Skeletal muscle tissue (tissue), 4 donors: ENCODE measurements around the gene IBTK. TPM values are rescaled to one million over a fixed set of nuclear protein-coding genes. Genes with fewer than 3 reads are reported as not detected.
"Not testable (repeated sequence)": the region's sequence is repeated elsewhere in the genome, so short reads cannot be mapped to it uniquely, and the experiment has no call there.

Source experiments
- H3K27ac ChIP-seq: one replicate; pipeline ENCODE4 v1.7.0; 2013; ENCODE audit warnings: mild to moderate bottlenecking, low read depth, low read length, inconsistent platforms
- H3K27me3 ChIP-seq, 3 donors: one replicate each; pipeline ENCODE4 v1.7.0; 2013; ENCODE audit warnings: low read length in 3 of 3; ENCODE audit not compliant: control insufficient read depth in 3 of 3, insufficient read depth in 3 of 3
- H3K36me3 ChIP-seq, 3 donors: one replicate each; pipeline ENCODE4 v1.7.0; 2013; ENCODE audit warnings: low read length in 3 of 3; ENCODE audit not compliant: control insufficient read depth in 3 of 3, insufficient read depth in 3 of 3
- H3K4me1 ChIP-seq, 3 donors: one replicate each; pipeline ENCODE4 v1.7.0; 2013; ENCODE audit warnings: low read length in 3 of 3, mild to moderate bottlenecking in 3 of 3; ENCODE audit not compliant: control insufficient read depth in 3 of 3, insufficient read depth in 3 of 3
- H3K4me3 ChIP-seq, 3 donors: one replicate each; pipeline ENCODE4 v1.7.0; 2013; ENCODE audit warnings: low read length in 3 of 3
- H3K9ac ChIP-seq, 3 donors: one replicate each; pipeline ENCODE4 v1.7.0; 2013; ENCODE audit warnings: low read length in 3 of 3, mild to moderate bottlenecking in 3 of 3, moderate library complexity in 2 of 3, low read depth in 1 of 3
- H3K9me3 ChIP-seq, 3 donors: one replicate each; pipeline ENCODE4 v1.7.0; 2013; ENCODE audit warnings: low read length in 3 of 3; ENCODE audit not compliant: control insufficient read depth in 3 of 3
- total RNA-seq: library from RNA; depleted of rRNA; stranded (reverse); fragments of >200 nt; gene quantifications from one replicate; pipeline ENCODE4 v1.2.3, GENCODE V29; 2014
- donor health status: Osteomylitis.

The IBTK gene
- total RNA-seq, 1 donor from 2014 or later, result 50.1 TPM

GRCh38 chr6:82216549-82216948, 31.0 kb downstream of the IBTK start:
- peaks cover 17 to 47% (median 40%) of the 10 kb centered on the region in 3 donors for H3K36me3 ChIP-seq
- H3K27me3 ChIP-seq, result no peaks in the 10 kb centered on the region
- H3K27ac ChIP-seq, result no peak overlapping the region
- H3K9ac ChIP-seq, result no peak overlapping the region
- H3K4me1 ChIP-seq, result no peaks in the 10 kb centered on the region
- no peak overlapping the region for H3K4me3 ChIP-seq
- no peaks in the 10 kb centered on the region for H3K9me3 ChIP-seq

- Histone ChIP-seq H3K9ac (no peak overlapping the region), H3K36me3 (peaks cover 12 to 43% (median 34%) of the 10 kb centered on the region in 3 donors), H3K4me3 (no peak overlapping the region), H3K4me1 (no peaks in the 10 kb centered on the region), H3K9me3 (no peaks in the 10 kb centered on the region), H3K27ac (no peak overlapping the region), H3K27me3 (no peaks in the 10 kb centered on the region)
These were observed 36.2 kb downstream of the IBTK start for GRCh38 chr6:82211326-82211725.

GRCh38 chr6:82208913-82209312, 38.6 kb downstream of the IBTK start:
- no peaks in the 10 kb centered on the region for H3K4me1 ChIP-seq
- H3K9ac ChIP-seq, result no peak overlapping the region
- no peak overlapping the region for H3K4me3 ChIP-seq
- H3K36me3 ChIP-seq, result peaks cover 4 to 31% (median 24%) of the 10 kb centered on the region in 3 donors
- H3K27ac ChIP-seq, result no peak overlapping the region
- no peaks in the 10 kb centered on the region for H3K9me3 ChIP-seq
- no peaks in the 10 kb centered on the region for H3K27me3 ChIP-seq

GRCh38 chr6:82205930-82206392, 41.6 kb downstream of the IBTK start:
- no peaks in the 10 kb centered on the region for H3K9me3 ChIP-seq
- no peak overlapping the region for H3K9ac ChIP-seq
- no peaks in the 10 kb centered on the region for H3K4me1 ChIP-seq
- H3K4me3 ChIP-seq, result no peak overlapping the region
- H3K27ac ChIP-seq, result no peak overlapping the region
- peaks cover 16 to 30% (median 18%) of the 10 kb centered on the region in 3 donors for H3K36me3 ChIP-seq
- H3K27me3 ChIP-seq, result no peaks in the 10 kb centered on the region

GRCh38 chr6:82204020-82204419, 43.5 kb downstream of the IBTK start:
- Histone ChIP-seq H3K27me3 (no peaks in the 10 kb centered on the region), H3K9me3 (no peaks in the 10 kb centered on the region), H3K9ac (no peak overlapping the region), H3K27ac (no peak overlapping the region), H3K4me1 (no peaks in the 10 kb centered on the region), H3K4me3 (no peak overlapping the region), H3K36me3 (peaks cover 28 to 36% (median 28%) of the 10 kb centered on the region in 3 donors)

- Histone ChIP-seq H3K9ac (no peak overlapping the region), H3K36me3 (peaks cover 25 to 58% (median 44%) of the 10 kb centered on the region in 3 donors), H3K27me3 (no peaks in the 10 kb centered on the region), H3K4me1 (no peaks in the 10 kb centered on the region), H3K27ac (no peak overlapping the region), H3K4me3 (no peak overlapping the region), H3K9me3 (no peaks in the 10 kb centered on the region)
These were observed 49.8 kb downstream of the IBTK start for GRCh38 chr6:82197784-82198183.

- H3K9me3 ChIP-seq, H3K27ac ChIP-seq, H3K4me3 ChIP-seq, H3K4me1 ChIP-seq, H3K9ac ChIP-seq, H3K27me3 ChIP-seq: not testable (repeated sequence)
- peaks cover 23 to 58% (median 44%) of the 10 kb centered on the region in 3 donors for H3K36me3 ChIP-seq
These were observed 50.3 kb downstream of the IBTK start for GRCh38 chr6:82197245-82197644.

- H3K9ac ChIP-seq, result no peak overlapping the region
- H3K9me3 ChIP-seq, result no peaks in the 10 kb centered on the region
- no peaks in the 10 kb centered on the region for H3K4me1 ChIP-seq
- peaks cover 28 to 59% (median 44%) of the 10 kb centered on the region in 3 donors for H3K36me3 ChIP-seq
- H3K27ac ChIP-seq, result no peak overlapping the region
- no peak overlapping the region for H3K4me3 ChIP-seq
- no peaks in the 10 kb centered on the region for H3K27me3 ChIP-seq
These were observed 51.4 kb downstream of the IBTK start for GRCh38 chr6:82196161-82196560.

- H3K27me3 ChIP-seq, result no peaks in the 10 kb centered on the region
- H3K4me1 ChIP-seq, result no peaks in the 10 kb centered on the region
- no peak overlapping the region for H3K9ac ChIP-seq
- H3K36me3 ChIP-seq, result peaks cover 29 to 63% (median 42%) of the 10 kb centered on the region in 3 donors
- H3K9me3 ChIP-seq, result no peaks in the 10 kb centered on the region
- no peak overlapping the region for H3K27ac ChIP-seq
- H3K4me3 ChIP-seq, result no peak overlapping the region
These were observed 51.9 kb downstream of the IBTK start for GRCh38 chr6:82195619-82196018.

- Histone ChIP-seq H3K9me3 (no peaks in the 10 kb centered on the region), H3K36me3 (peaks cover 3 to 28% (median 25%) of the 10 kb centered on the region in 3 donors)
These were observed 61.5 kb downstream of the IBTK start for GRCh38 chr6:82185948-82186535.

More at GRCh38 chr6:82185948-82186535, 61.5 kb downstream of the IBTK start:
- Histone ChIP-seq H3K27me3 (no peaks in the 10 kb centered on the region), H3K27ac (no peak overlapping the region), H3K4me3 (no peak overlapping the region), H3K4me1 (no peaks in the 10 kb centered on the region), H3K9ac (no peak overlapping the region)
